Measurements from ENCODE around the gene ATP2C1. TPM values are rescaled to one million over a fixed set of nuclear protein-coding genes. Genes with fewer than 3 reads are reported as not detected.
"Not testable (repeated sequence)": the region's sequence is repeated elsewhere in the genome, so short reads cannot be mapped to it uniquely, and the experiment has no call there.

The ATP2C1 gene
- total RNA-seq, 4 donors from 2014 or later, result 32.1 to 52.3 (median 35.0) TPM

DNA sequence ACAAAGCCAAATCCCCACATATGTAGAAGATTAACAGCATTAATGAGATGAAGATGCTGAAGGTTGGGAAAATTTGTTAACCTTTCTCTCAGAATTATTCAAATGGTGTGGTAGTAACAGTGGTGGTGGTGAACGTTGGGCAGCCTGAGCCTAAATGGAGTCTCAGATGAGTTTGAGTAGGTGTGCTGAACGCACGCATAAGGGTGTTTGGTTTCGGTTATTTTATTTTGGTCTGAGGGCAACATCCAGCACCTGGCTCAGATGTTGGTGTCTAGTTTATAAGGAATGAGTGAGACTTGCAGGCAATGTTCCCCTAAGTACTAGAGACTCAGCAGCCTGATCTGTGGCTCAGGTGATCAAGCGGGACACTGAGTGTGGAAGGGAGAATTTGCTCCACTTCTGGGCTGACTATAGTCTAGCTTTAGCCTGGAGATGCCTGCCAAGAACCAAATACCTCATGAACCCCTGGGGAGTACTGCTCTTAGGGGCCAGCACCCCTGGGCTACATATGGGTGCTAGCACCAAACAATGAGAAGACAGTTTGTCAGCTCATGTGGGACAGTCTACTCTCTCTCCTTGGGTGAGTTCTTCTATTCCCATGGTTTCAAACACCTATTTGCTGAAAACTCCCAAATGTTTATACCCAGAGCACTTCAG is 39.5 kb upstream of the ATP2C1 start:
- intact Hi-C loops (cut with DNase I), result no loop called here
- Histone ChIP-seq H3K36me3 (no peaks in the 10 kb centered on the region), H3K9me3 (no peaks in the 10 kb centered on the region), H3K27ac (replicated peaks in 1 of 4) (no peak overlapping the region), H3K4me1 (peaks cover 9 to 24% (median 13%) of the 10 kb centered on the region in 4 donors), H3K27me3 (no peaks in the 10 kb centered on the region), H3K4me3 (no peak overlapping the region)
- TF ChIP-seq CTCF (IDR thresholded peaks at IDR 0.05) (no peak), POLR2AphosphoS5 (IDR thresholded peaks at IDR 0.05) (no peak), POLR2A (IDR thresholded peaks at IDR 0.05; ENCODE audit: low read depth) (no peak), EP300 (IDR thresholded peaks at IDR 0.05) (no peak)
- 91% methylated on average over 5 of the region's 5 CpGs for WGBS
- DNase-seq (ENCODE audit: extremely low spot score), result no peak

GRCh38 chr3:130857336-130858026 is 36.4 kb upstream of the ATP2C1 start:
- Histone ChIP-seq H3K4me3 (no peak overlapping the region), H3K27ac (replicated peaks in 1 of 4) (no peak overlapping the region), H3K9me3 (no peaks in the 10 kb centered on the region), H3K36me3 (no peaks in the 10 kb centered on the region), H3K27me3 (no peaks in the 10 kb centered on the region), H3K4me1 (no peaks in the 10 kb centered on the region)
- intact Hi-C loops (cut with DNase I), result no loop called here
- DNase-seq (ENCODE audit: extremely low spot score), result no peak
- 68% methylated on average over 4 of the region's 4 CpGs for WGBS
- TF ChIP-seq POLR2A (IDR thresholded peaks at IDR 0.05; ENCODE audit: low read depth) (no peak), EP300 (IDR thresholded peaks at IDR 0.05) (no peak), POLR2AphosphoS5 (IDR thresholded peaks at IDR 0.05) (no peak), CTCF (IDR thresholded peaks at IDR 0.05) (no peak)

GRCh38 chr3:130862130-130862529 is 31.8 kb upstream of the ATP2C1 start:
- intact Hi-C loops (cut with DNase I), result not testable (repeated sequence)

DNA sequence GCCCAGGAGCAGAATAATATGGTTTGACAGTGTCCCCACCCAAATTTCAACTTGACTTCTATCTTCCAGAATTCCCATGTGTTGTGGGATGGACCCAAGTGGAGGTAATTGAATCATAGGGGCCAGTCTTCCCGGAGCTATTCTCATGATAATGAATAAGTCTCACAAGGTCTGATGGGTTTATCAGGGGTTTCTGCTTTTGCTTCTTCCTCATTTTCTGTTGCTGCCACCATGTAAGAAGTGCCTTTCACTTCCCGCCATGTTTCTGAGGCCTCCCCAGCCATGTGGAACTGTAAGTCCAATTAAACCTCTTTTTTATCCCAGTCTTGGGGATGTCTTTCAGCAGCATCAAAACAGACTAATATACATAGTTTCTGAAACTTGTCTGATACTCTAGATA is 28.4 kb upstream of the ATP2C1 start:
- intact Hi-C loops (cut with DNase I), result no loop called here
- H3K9me3 ChIP-seq, result no peaks in the 10 kb centered on the region
- WGBS, result 81% methylated on average over 2 of the region's 2 CpGs
- H3K4me3 ChIP-seq, result no peak overlapping the region
- TF ChIP-seq POLR2AphosphoS5 (IDR thresholded peaks at IDR 0.05) (no peak), CTCF (IDR thresholded peaks at IDR 0.05) (no peak), EP300 (IDR thresholded peaks at IDR 0.05) (no peak), POLR2A (IDR thresholded peaks at IDR 0.05; ENCODE audit: low read depth) (no peak)
- no peaks in the 10 kb centered on the region for H3K36me3 ChIP-seq
- H3K4me1 ChIP-seq, result no peaks in the 10 kb centered on the region
- no peak overlapping the region for H3K27ac ChIP-seq (replicated peaks in 1 of 4)
- no peaks in the 10 kb centered on the region for H3K27me3 ChIP-seq
- DNase-seq (ENCODE audit: extremely low spot score), result no peak

More at GRCh38 chr3:130862130-130862529, 31.8 kb upstream of the ATP2C1 start:
- not testable (repeated sequence) for H3K27ac ChIP-seq (replicated peaks in 1 of 4); H3K36me3 ChIP-seq; H3K9me3 ChIP-seq; H3K4me3 ChIP-seq; H3K27me3 ChIP-seq; H3K4me1 ChIP-seq; DNase-seq (ENCODE audit: extremely low spot score)
- 97% methylated on average over 8 of the region's 8 CpGs for WGBS

- DNase-seq (ENCODE audit: extremely low spot score), result no peak
- TF ChIP-seq EP300 (IDR thresholded peaks at IDR 0.05), result no peak
- TF ChIP-seq POLR2AphosphoS5 (IDR thresholded peaks at IDR 0.05), result no peak
- no peak for TF ChIP-seq CTCF (IDR thresholded peaks at IDR 0.05)
- TF ChIP-seq POLR2A (IDR thresholded peaks at IDR 0.05; ENCODE audit: low read depth), result no peak
- no peaks in the 10 kb centered on the region for H3K4me1 ChIP-seq
These were observed 27.6 kb upstream of the ATP2C1 start for GRCh38 chr3:130866327-130866726.

More at GRCh38 chr3:130866327-130866726, 27.6 kb upstream of the ATP2C1 start:
- intact Hi-C loops (cut with DNase I), result no loop called here
- Histone ChIP-seq H3K36me3 (no peaks in the 10 kb centered on the region), H3K27me3 (no peaks in the 10 kb centered on the region), H3K27ac (replicated peaks in 1 of 4) (no peak overlapping the region), H3K9me3 (no peaks in the 10 kb centered on the region), H3K4me3 (no peak overlapping the region)
